HepG2 (cell line): ENCODE measurements around the gene OR2B2. TPM values are rescaled to one million over a fixed set of nuclear protein-coding genes. Genes with fewer than 3 reads are reported as not detected.
A peak's percentile ranks its signal among the peaks of the same experiment; 100 is the strongest.

Experiments
- AKAP8 ChIP-seq: sonication (generic); formaldehyde crosslinking; IDR thresholded peaks from 2 replicates; pipeline ENCODE4 v1.5.1; 2020; ENCODE audit warnings: mild to moderate bottlenecking, missing genetic modification reagents
- CREM ChIP-seq, 2 experiments: sonication (generic) in 1 of 2; formaldehyde crosslinking in 1 of 2; IDR thresholded peaks; 2 replicates each; pipeline versions ENCODE4 v1.4.0 to v1.6.1; 2016 to 2020; ENCODE audit warnings: antibody characterized with exemption in 1 of 2, mild to moderate bottlenecking in 1 of 2, missing genetic modification reagents in 1 of 2
- FOXC1 ChIP-seq: sonication (generic); formaldehyde crosslinking; IDR thresholded peaks from 2 replicates; pipeline ENCODE4 v1.8.0; 2022; ENCODE audit warnings: mild to moderate bottlenecking, missing genetic modification reagents, borderline replicate concordance
- GATAD2A ChIP-seq: IDR thresholded peaks from 2 replicates; pipeline ENCODE4 v1.6.1; 2016
- GTF3A ChIP-seq: sonication (generic); formaldehyde crosslinking; conservative IDR thresholded peaks from 2 replicates; pipeline ENCODE4 v1.4.0; 2020; ENCODE audit warnings: mild to moderate bottlenecking, missing genetic modification reagents
- IKZF1 ChIP-seq: fragments of 450-650 bp; IDR thresholded peaks from 2 replicates; pipeline ENCODE4 v1.7.1; 2016
- IRF1 ChIP-seq: sonication (generic); formaldehyde crosslinking; IDR thresholded peaks from 2 replicates; pipeline ENCODE4 v1.4.0; 2020; ENCODE audit warnings: low read depth, mild to moderate bottlenecking, missing genetic modification reagents
- JDP2 ChIP-seq: sonication (generic); formaldehyde crosslinking; IDR thresholded peaks from 2 replicates; pipeline ENCODE4 v1.8.1; 2022; ENCODE audit warnings: missing genetic modification reagents, borderline replicate concordance
- PAF1 ChIP-seq: IDR thresholded peaks from 2 replicates; pipeline ENCODE4 v1.6.1; 2016; ENCODE audit warnings: missing genetic modification reagents, missing compliant biosample characterization
- PBX3 ChIP-seq: sonication (generic); formaldehyde crosslinking; IDR thresholded peaks from 2 replicates; pipeline ENCODE4 v1.8.1; 2023; ENCODE audit warnings: missing genetic modification reagents, inconsistent platforms, borderline replicate concordance
- POLR2G ChIP-seq: fragments of 200-400 bp; formaldehyde crosslinking; IDR thresholded peaks from 2 replicates; pipeline ENCODE4 v1.6.1; 2018; ENCODE audit warnings: mild to moderate bottlenecking, low read depth, low read length, moderate library complexity
- SALL1 ChIP-seq: sonication (generic); formaldehyde crosslinking; IDR thresholded peaks from 2 replicates; pipeline ENCODE4 v1.8.0; 2022; ENCODE audit warnings: mild to moderate bottlenecking, missing genetic modification reagents
- SIX1 ChIP-seq: sonication (generic); formaldehyde crosslinking; IDR thresholded peaks from 2 replicates; pipeline ENCODE4 v1.4.0; 2020; ENCODE audit warnings: missing genetic modification reagents, borderline replicate concordance
- SMC3 ChIP-seq: IDR thresholded peaks from 2 replicates; pipeline ENCODE4 v1.6.1; 2011; ENCODE audit warnings: low read length, improper control_type of control experiment
- ZBTB20 ChIP-seq: sonication (generic); formaldehyde crosslinking; IDR thresholded peaks from 2 replicates; pipeline ENCODE4 v1.8.1; 2023; ENCODE audit warnings: missing genetic modification reagents, low read depth, mild to moderate bottlenecking, borderline replicate concordance
- ZFP36L1 ChIP-seq: sonication (generic); formaldehyde crosslinking; IDR thresholded peaks from 2 replicates; pipeline ENCODE4 v1.8.0; 2022; ENCODE audit warnings: mild to moderate bottlenecking, missing genetic modification reagents, moderate library complexity
- ZFP36L2 ChIP-seq: sonication (generic); formaldehyde crosslinking; IDR thresholded peaks from 2 replicates; pipeline ENCODE4 v1.4.0; 2020; ENCODE audit warnings: missing genetic modification reagents
- ZNF124 ChIP-seq: sonication (generic); formaldehyde crosslinking; IDR thresholded peaks from 2 replicates; pipeline ENCODE4 v1.4.0; 2020; ENCODE audit warnings: missing genetic modification reagents
- ZNF3 ChIP-seq: IDR thresholded peaks from 2 replicates; pipeline ENCODE4 v1.7.0; 2017; ENCODE audit warnings: inconsistent platforms
- ZNF484 ChIP-seq: sonication (generic); formaldehyde crosslinking; IDR thresholded peaks from 2 replicates; pipeline ENCODE4 v1.5.1; 2020; ENCODE audit warnings: mild to moderate bottlenecking, low read depth, missing genetic modification reagents, borderline replicate concordance
- ZNF496 ChIP-seq: sonication (generic); formaldehyde crosslinking; IDR thresholded peaks from 2 replicates; pipeline ENCODE4 v1.8.1; 2023; ENCODE audit warnings: mild to moderate bottlenecking, moderate library complexity, missing genetic modification reagents; ENCODE audit not compliant: insufficient replicate concordance
- polyA plus RNA-seq, 8 experiments: library from polyadenylated mRNA; depleted of rRNA in 3 of 8; stranded (reverse) in 7 of 8; unstranded in 1 of 8; fragments of >200 nt; fragmentation: Illumina TruSeq in 4 of 8; extraction: Trizol in 4 of 8; gene quantifications; 2 replicates each; pipeline versions ENCODE4 v1.2.1 to v1.2.3, GENCODE V29; 2011 to 2016; ENCODE audit warnings: low read depth in 4 of 8, missing spikeins in 1 of 8, mixed read lengths in 1 of 8; ENCODE audit not compliant: insufficient read depth in 1 of 8
- total RNA-seq, 5 experiments: library from RNA; depleted of rRNA; stranded (reverse); fragments of >200 nt; fragmentation: Illumina TruSeq; extraction: Trizol; gene quantifications; 2 replicates each; pipeline ENCODE4 v1.2.3, GENCODE V29; 2016; ENCODE audit warnings: low read depth in 1 of 5
- TF ChIP-seq, protein P1 (sequence below): sonication (generic); formaldehyde crosslinking; IDR thresholded peaks from 2 replicates; pipeline ENCODE4 v1.5.0; 2020; ENCODE audit warnings: missing genetic modification reagents
- TF ChIP-seq, protein P2 (sequence below): IDR thresholded peaks from 2 replicates; pipeline ENCODE4 v1.6.1; 2016; ENCODE audit warnings: control low read depth
- TF ChIP-seq, protein P3 (sequence below): sonication (generic); formaldehyde crosslinking; IDR thresholded peaks from 2 replicates; pipeline ENCODE4 v1.4.0; 2020; ENCODE audit warnings: mild to moderate bottlenecking, missing genetic modification reagents

Gene OR2B2
- total and polyA plus RNA-seq, 2 of the 13 experiments (the other 11 are each of a cell fraction or from before 2014, with no cell fraction given) = not detected

- TF ChIP-seq, protein P1, sequence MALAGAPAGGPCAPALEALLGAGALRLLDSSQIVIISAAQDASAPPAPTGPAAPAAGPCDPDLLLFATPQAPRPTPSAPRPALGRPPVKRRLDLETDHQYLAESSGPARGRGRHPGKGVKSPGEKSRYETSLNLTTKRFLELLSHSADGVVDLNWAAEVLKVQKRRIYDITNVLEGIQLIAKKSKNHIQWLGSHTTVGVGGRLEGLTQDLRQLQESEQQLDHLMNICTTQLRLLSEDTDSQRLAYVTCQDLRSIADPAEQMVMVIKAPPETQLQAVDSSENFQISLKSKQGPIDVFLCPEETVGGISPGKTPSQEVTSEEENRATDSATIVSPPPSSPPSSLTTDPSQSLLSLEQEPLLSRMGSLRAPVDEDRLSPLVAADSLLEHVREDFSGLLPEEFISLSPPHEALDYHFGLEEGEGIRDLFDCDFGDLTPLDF (CRISPR knock-in tag) = peak; percentile 60; the same call in 1 of the 2 replicates
- TF ChIP-seq SMC3 (no peak), JDP2 (CRISPR knock-in tag) (no peak), ZNF484 (CRISPR knock-in tag) (no peak), PBX3 (CRISPR knock-in tag) (no peak), PAF1 (CRISPR knock-in tag) (peak; percentile 72; the same call in 1 of the 2 replicates), ZNF3 (CRISPR knock-in tag) (peak; percentile 30; the same call in 1 of the 2 replicates), IRF1 (CRISPR knock-in tag) (no peak), ZBTB20 (CRISPR knock-in tag) (no peak; the same call in 1 of the 2 replicates), ZNF124 (CRISPR knock-in tag) (peak; percentile 94), CREM (IDR thresholded peaks at IDR 0.05) (peak; percentile 88), CREM (CRISPR knock-in tag; IDR thresholded peaks at IDR 0.05) (0 out of 2 replicates have a peak, but pooled peaks have one; percentile 36), SALL1 (CRISPR knock-in tag) (peak; percentile 73), FOXC1 (CRISPR knock-in tag) (no peak), IKZF1 (no peak), ZNF496 (no peak), SIX1 (CRISPR knock-in tag) (peak; percentile 65; the same call in 1 of the 2 replicates), ZFP36L1 (CRISPR knock-in tag) (0 out of 2 replicates have a peak, but pooled peaks have one; percentile 62), AKAP8 (CRISPR knock-in tag) (no peak), POLR2G (no peak; the same call in 1 of the 2 replicates), GATAD2A (CRISPR knock-in tag) (peak; percentile 73), GTF3A (CRISPR knock-in tag) (peak; percentile 37; the same call in 1 of the 2 replicates), ZFP36L2 (CRISPR knock-in tag) (peak; percentile 72; the same call in 1 of the 2 replicates)
- TF ChIP-seq, protein P2, sequence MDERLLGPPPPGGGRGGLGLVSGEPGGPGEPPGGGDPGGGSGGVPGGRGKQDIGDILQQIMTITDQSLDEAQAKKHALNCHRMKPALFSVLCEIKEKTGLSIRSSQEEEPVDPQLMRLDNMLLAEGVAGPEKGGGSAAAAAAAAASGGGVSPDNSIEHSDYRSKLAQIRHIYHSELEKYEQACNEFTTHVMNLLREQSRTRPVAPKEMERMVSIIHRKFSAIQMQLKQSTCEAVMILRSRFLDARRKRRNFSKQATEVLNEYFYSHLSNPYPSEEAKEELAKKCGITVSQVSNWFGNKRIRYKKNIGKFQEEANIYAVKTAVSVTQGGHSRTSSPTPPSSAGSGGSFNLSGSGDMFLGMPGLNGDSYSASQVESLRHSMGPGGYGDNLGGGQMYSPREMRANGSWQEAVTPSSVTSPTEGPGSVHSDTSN (CRISPR knock-in tag) = no peak
- TF ChIP-seq, protein P3, sequence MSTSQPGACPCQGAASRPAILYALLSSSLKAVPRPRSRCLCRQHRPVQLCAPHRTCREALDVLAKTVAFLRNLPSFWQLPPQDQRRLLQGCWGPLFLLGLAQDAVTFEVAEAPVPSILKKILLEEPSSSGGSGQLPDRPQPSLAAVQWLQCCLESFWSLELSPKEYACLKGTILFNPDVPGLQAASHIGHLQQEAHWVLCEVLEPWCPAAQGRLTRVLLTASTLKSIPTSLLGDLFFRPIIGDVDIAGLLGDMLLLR (CRISPR knock-in tag) = no peak
These were observed 9.6 kb downstream of the OR2B2 start (continued) for GRCh38 chr6:27902335-27903314.
